ENCODE results near the gene CEND1.

The CEND1 gene

GRCh38 chr11:773425-773824 lies 16.5 kb downstream of the CEND1 start:
- TF ChIP-seq REST (IDR thresholded peaks at IDR 0.05; ENCODE audit: insufficient read depth in 1 of 2, low read depth in 2 of 2, low read length in 2 of 2), result no peak
- TF ChIP-seq TAF1 (IDR thresholded peaks at IDR 0.05; ENCODE audit: borderline replicate concordance, insufficient read depth, low read length), result no peak
- no peak for TF ChIP-seq FOXP2 (optimal IDR thresholded peaks at IDR 0.05; ENCODE audit: borderline replicate concordance, extremely low read depth, extremely low read length, insufficient read depth)
- no peak for TF ChIP-seq POLR2AphosphoS5 (IDR thresholded peaks at IDR 0.05; ENCODE audit: low read depth, low read length)
- no peak for TF ChIP-seq SIN3A (IDR thresholded peaks at IDR 0.05; ENCODE audit: borderline replicate concordance, insufficient read depth, low read length)

GRCh38 chr11:772429-773390 lies 17.2 kb downstream of the CEND1 start:
- TF ChIP-seq TAF1 (IDR thresholded peaks at IDR 0.05; ENCODE audit: borderline replicate concordance, insufficient read depth, low read length) (no peak), SIN3A (IDR thresholded peaks at IDR 0.05; ENCODE audit: borderline replicate concordance, insufficient read depth, low read length) (no peak), POLR2AphosphoS5 (IDR thresholded peaks at IDR 0.05; ENCODE audit: low read depth, low read length) (no peak), REST (IDR thresholded peaks at IDR 0.05; ENCODE audit: insufficient read depth in 1 of 2, low read depth in 2 of 2, low read length in 2 of 2) (no peak), FOXP2 (optimal IDR thresholded peaks at IDR 0.05; ENCODE audit: borderline replicate concordance, extremely low read depth, extremely low read length, insufficient read depth) (no peak)

- TF ChIP-seq TAF1 (IDR thresholded peaks at IDR 0.05; ENCODE audit: borderline replicate concordance, insufficient read depth, low read length) (no peak), FOXP2 (optimal IDR thresholded peaks at IDR 0.05; ENCODE audit: borderline replicate concordance, extremely low read depth, extremely low read length, insufficient read depth) (no peak), REST (IDR thresholded peaks at IDR 0.05; ENCODE audit: insufficient read depth in 1 of 2, low read depth in 2 of 2, low read length in 2 of 2) (no peak), POLR2AphosphoS5 (IDR thresholded peaks at IDR 0.05; ENCODE audit: low read depth, low read length) (no peak), SIN3A (IDR thresholded peaks at IDR 0.05; ENCODE audit: borderline replicate concordance, insufficient read depth, low read length) (no peak)
Observed at GRCh38 chr11:771617-772204, 18.2 kb downstream of the CEND1 start.

- TF ChIP-seq SIN3A (IDR thresholded peaks at IDR 0.05; ENCODE audit: borderline replicate concordance, insufficient read depth, low read length), result no peak
- no peak for TF ChIP-seq FOXP2 (optimal IDR thresholded peaks at IDR 0.05; ENCODE audit: borderline replicate concordance, extremely low read depth, extremely low read length, insufficient read depth)
- TF ChIP-seq REST (IDR thresholded peaks at IDR 0.05; ENCODE audit: insufficient read depth in 1 of 2, low read depth in 2 of 2, low read length in 2 of 2), result no peak
- TF ChIP-seq POLR2AphosphoS5 (IDR thresholded peaks at IDR 0.05; ENCODE audit: low read depth, low read length), result no peak
- no peak for TF ChIP-seq TAF1 (IDR thresholded peaks at IDR 0.05; ENCODE audit: borderline replicate concordance, insufficient read depth, low read length)
Observed at GRCh38 chr11:770642-771616, 19.0 kb downstream of the CEND1 start.

Measured in PFSK-1 (cell line).